Activated T-helper 1 cell treated with anti-CD3 and anti-CD28 coated beads, Interleukin-12 subunit alpha, Interleukin-12 subunit beta, Interleukin-2, Interleukin-4 antibody, amounts not matched to agents 30 ng/mL and 10 ng/mL and 1 ng/mL, durations not matched to agents 14 hours and 24 hours and 36 hours (primary cell): ENCODE results near the gene SEC14L5. TPM values are rescaled to one million over a fixed set of nuclear protein-coding genes. Genes with fewer than 3 reads are reported as not detected.

Experiments used
- DNase-seq: peaks from one replicate; pipeline ENCODE4 v3.0.0; 2021; ENCODE audit warnings: low spot score
- H3K27ac Mint-ChIP-seq: one replicate; pipeline ENCODE4 v1.8.0; 2021; ENCODE audit warnings: mild to moderate bottlenecking, mixed read lengths
- H3K27me3 Mint-ChIP-seq: one replicate; pipeline ENCODE4 v1.8.0; 2022; ENCODE audit warnings: mild to moderate bottlenecking, moderate library complexity, mixed read lengths; ENCODE audit not compliant: insufficient read depth
- H3K36me3 Mint-ChIP-seq: one replicate; pipeline ENCODE4 v1.8.0; 2021; ENCODE audit warnings: low read depth, mixed read lengths
- H3K4me1 Mint-ChIP-seq: one replicate; pipeline ENCODE4 v1.8.0; 2021; ENCODE audit warnings: low read depth, mixed read lengths
- H3K4me3 Mint-ChIP-seq: one replicate; pipeline ENCODE4 v1.8.0; 2021; ENCODE audit warnings: mild to moderate bottlenecking, moderate library complexity, mixed read lengths
- H3K9me3 Mint-ChIP-seq: one replicate; pipeline ENCODE4 v1.8.0; 2021; ENCODE audit warnings: mixed read lengths
- intact Hi-C: fragments of 100-400 bp; cut with micrococcal nuclease; formaldehyde crosslinking; loops from one replicate; pipeline ENCODE4 v1.15.1; 2024
- total RNA-seq: library from RNA; stranded (reverse); gene quantifications from 2 replicates; pipeline ENCODE4 v1.2.3, GENCODE V29; 2022

Gene SEC14L5
- total RNA-seq, 1 donor from 2014 or later: not detected

GRCh38 chr16:5005916-5006315 lies 47.8 kb downstream of the SEC14L5 start:
- Mint-ChIP-seq H3K27ac (no peak overlapping the region), H3K9me3 (no peaks in the 10 kb centered on the region), H3K4me3 (no peak overlapping the region), H3K4me1 (no peaks in the 10 kb centered on the region), H3K27me3 (no peaks in the 10 kb centered on the region), H3K36me3 (no peaks in the 10 kb centered on the region)
- DNase-seq: no peak
- intact Hi-C loops: no loop called here

DNA sequence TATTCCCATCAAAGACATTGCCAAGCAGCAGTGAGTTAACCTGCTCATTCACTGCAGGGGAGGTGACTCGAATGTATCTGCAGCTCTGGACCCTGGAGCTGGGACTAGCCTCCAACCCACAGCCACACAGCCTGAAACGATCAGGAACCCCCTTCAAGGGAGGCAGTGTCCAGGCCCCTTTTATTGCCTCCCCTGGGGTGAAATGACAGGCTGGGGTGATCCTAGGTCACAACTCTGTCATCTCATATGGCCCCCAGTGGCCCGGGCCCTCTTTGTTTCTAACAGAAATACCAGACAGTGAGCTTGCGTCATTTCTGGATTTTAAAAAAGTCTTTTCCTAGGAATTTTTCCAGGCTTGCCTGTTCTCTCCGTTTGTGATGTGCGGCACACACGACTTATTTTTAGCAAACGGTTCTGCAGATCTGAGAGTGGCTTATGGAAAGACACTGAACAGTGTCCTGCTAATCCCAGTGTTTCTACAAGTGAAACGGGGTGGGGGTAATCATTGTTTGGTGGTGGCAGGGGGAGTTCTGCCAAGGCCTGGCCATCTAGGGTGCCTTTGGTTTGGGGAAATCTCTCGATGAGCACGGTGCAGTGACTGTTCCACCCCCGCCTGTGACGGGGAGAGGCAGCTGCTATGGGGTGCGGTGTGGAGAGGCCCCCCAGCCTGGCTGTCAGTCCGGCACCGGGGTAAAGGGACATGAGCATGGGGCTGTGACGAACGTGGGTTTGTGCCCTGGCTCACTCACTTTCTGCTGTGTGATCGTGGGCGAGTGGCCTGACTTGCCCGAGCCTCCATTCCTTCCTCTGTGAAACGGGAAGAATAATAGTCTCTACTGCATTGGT lies 48.4 kb downstream of the SEC14L5 start:
- H3K4me1 Mint-ChIP-seq: no peaks in the 10 kb centered on the region
- intact Hi-C loops: no loop called here
- H3K4me3 Mint-ChIP-seq: no peak overlapping the region
- H3K36me3 Mint-ChIP-seq: no peaks in the 10 kb centered on the region
- no peak for DNase-seq
- H3K27ac Mint-ChIP-seq: no peak overlapping the region
- no peaks in the 10 kb centered on the region for H3K9me3 Mint-ChIP-seq
- H3K27me3 Mint-ChIP-seq: no peaks in the 10 kb centered on the region

GRCh38 chr16:5007256-5007655 lies 49.1 kb downstream of the SEC14L5 start:
- no peak overlapping the region for H3K27ac Mint-ChIP-seq
- no peaks in the 10 kb centered on the region for H3K36me3 Mint-ChIP-seq
- no peak for DNase-seq
- H3K4me1 Mint-ChIP-seq: no peaks in the 10 kb centered on the region
- H3K9me3 Mint-ChIP-seq: no peaks in the 10 kb centered on the region
- no peaks in the 10 kb centered on the region for H3K27me3 Mint-ChIP-seq
- intact Hi-C loops: no loop called here
- H3K4me3 Mint-ChIP-seq: no peak overlapping the region

DNA sequence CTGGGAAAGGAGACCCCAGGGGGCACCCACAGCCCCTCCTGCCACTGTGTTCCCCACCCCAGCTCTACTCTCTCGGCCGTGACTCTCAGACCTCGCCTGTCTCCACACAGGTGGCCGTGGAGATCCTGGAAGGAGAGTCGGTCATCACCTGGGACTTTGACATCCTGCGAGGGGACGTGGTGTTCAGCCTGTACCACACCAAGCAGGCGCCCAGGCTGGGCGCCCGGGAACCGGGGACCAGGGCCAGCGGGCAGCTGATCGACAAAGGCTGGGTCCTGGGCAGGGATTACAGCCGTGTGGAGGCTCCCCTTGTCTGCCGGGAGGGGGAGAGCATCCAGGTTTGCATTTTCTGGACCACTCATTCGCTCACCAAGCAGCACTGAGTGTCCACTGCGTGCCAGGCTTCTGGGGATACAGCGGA lies 50.2 kb downstream of the SEC14L5 start:
- Mint-ChIP-seq H3K27me3 (no peaks in the 10 kb centered on the region), H3K36me3 (no peaks in the 10 kb centered on the region), H3K4me1 (no peaks in the 10 kb centered on the region), H3K4me3 (no peak overlapping the region), H3K9me3 (no peaks in the 10 kb centered on the region), H3K27ac (no peak overlapping the region)
- no peak for DNase-seq
- intact Hi-C loops: no loop called here

- Mint-ChIP-seq H3K27ac (no peak overlapping the region), H3K27me3 (no peaks in the 10 kb centered on the region), H3K9me3 (no peaks in the 10 kb centered on the region), H3K36me3 (no peaks in the 10 kb centered on the region), H3K4me1 (no peaks in the 10 kb centered on the region), H3K4me3 (no peak overlapping the region)
- DNase-seq: no peak
- intact Hi-C loops: no loop called here
These were observed 52.6 kb downstream of the SEC14L5 start for GRCh38 chr16:5010576-5011329.

DNA sequence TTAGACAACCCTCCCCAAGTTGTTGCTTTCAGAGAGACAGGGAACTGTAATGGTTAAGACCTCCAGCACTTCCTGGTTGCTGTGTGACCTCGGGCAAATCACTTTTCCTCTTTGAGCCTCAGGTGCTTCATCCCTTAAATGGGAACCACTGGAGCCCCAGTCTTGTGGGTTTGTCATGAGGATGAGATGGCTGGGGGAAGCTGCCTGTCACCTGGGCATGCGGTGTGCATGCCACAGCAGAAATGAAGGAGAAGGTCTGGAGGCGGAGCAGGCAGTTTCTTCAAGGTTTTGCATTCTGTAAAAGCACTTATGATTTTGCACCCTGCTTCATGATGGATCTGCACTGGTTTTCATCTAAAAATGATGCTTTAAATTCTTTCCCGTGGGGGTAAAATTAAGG lies 53.5 kb downstream of the SEC14L5 start:
- Mint-ChIP-seq H3K4me3 (no peak overlapping the region), H3K9me3 (no peaks in the 10 kb centered on the region), H3K4me1 (no peaks in the 10 kb centered on the region), H3K36me3 (no peaks in the 10 kb centered on the region), H3K27me3 (no peaks in the 10 kb centered on the region), H3K27ac (no peak overlapping the region)
- intact Hi-C loops: no loop called here
- no peak for DNase-seq

DNA sequence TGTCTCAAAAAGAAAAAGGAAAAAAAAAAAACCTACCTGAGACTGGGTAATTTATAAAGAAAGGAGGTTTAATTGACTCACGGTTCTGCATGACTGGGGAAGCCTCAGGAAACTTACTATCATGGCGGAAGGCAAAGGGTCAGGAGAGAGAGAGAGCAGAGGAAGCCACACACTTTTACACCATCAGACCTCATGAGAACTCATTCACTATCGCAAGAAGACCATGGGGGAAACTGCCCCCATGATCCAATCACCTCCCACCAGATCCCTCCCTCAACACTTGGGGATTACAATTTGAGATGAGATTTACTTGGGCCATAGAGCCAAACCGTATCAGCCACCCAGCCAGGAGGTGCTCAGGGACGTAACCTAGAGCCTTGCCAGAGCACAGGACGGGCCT lies 54.8 kb downstream of the SEC14L5 start:
- Mint-ChIP-seq H3K36me3 (no peaks in the 10 kb centered on the region), H3K4me3 (no peak overlapping the region), H3K9me3 (no peaks in the 10 kb centered on the region), H3K27ac (no peak overlapping the region), H3K27me3 (no peaks in the 10 kb centered on the region), H3K4me1 (no peaks in the 10 kb centered on the region)
- intact Hi-C loops: no loop called here
- DNase-seq: no peak

DNA sequence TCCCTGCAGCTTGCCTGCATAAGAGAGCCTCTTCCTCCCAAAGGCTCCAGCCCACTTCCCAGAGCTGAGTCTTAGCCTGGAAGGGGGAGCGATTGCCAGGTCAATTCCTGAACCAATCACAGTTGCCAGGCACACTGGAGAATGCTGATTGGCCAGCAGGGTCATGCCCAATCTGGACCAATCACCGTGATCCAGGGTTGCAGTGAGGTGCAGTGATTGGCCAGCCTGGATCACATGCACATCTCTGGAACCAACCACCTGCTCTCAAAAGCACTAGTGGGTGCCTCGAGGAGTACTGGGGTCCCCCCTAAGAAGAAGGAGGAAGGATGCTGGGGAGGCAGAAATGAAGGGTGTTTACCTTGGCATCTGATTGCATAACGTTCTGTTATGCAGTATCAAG lies 57.2 kb downstream of the SEC14L5 start:
- Mint-ChIP-seq H3K4me1 (no peaks in the 10 kb centered on the region), H3K27me3 (no peaks in the 10 kb centered on the region), H3K27ac (no peak overlapping the region), H3K9me3 (no peaks in the 10 kb centered on the region), H3K4me3 (no peak overlapping the region), H3K36me3 (no peaks in the 10 kb centered on the region)
- intact Hi-C loops: no loop called here
- no peak for DNase-seq

- no peak overlapping the region for H3K4me3 Mint-ChIP-seq
- H3K9me3 Mint-ChIP-seq: no peaks in the 10 kb centered on the region
- intact Hi-C loops: no loop called here
- no peaks in the 10 kb centered on the region for H3K36me3 Mint-ChIP-seq
- H3K4me1 Mint-ChIP-seq: no peaks in the 10 kb centered on the region
- H3K27me3 Mint-ChIP-seq: no peaks in the 10 kb centered on the region
- no peak for DNase-seq
- no peak overlapping the region for H3K27ac Mint-ChIP-seq
These were observed 57.8 kb downstream of the SEC14L5 start for GRCh38 chr16:5015887-5016286.

DNA sequence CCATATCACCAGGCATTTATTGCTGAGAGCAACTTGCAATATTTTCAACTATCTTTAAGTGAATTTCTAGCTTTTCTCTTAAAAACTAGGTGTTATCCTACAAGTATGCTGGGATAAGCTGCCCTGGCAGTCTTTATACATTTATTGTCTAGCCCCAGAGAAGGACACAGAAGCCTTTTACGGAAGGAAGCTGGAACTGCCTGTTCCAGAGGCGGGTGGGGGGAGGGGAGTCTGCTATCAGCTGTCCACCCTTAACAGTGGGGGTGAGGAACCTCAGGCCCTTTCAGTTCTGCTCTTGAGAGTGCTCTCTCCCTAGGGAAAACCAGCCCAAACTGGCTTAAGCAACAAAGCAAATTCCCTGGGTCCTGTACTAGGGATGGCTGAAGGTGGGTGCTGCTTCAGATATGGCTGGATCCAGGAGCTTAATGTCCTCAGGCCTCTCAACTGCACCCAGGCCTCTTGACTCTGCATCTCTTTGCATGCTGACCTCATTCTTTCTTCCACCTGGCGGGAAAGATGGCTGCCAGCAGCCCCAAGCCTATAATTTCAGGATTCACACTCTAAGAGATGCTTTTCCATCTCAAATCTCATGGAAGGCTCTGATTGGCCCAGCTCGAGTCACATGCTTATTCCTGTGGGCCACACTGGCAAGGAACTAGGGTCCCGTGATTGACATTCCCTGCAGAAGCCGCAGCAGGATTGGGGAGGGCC lies 59.0 kb downstream of the SEC14L5 start:
- Mint-ChIP-seq H3K4me3 (no peak overlapping the region), H3K27ac (no peak overlapping the region), H3K9me3 (no peaks in the 10 kb centered on the region), H3K4me1 (no peaks in the 10 kb centered on the region), H3K36me3 (no peaks in the 10 kb centered on the region), H3K27me3 (no peaks in the 10 kb centered on the region)
- DNase-seq: no peak
- intact Hi-C loops: no loop called here

GRCh38 chr16:5017678-5017969 lies 59.5 kb downstream of the SEC14L5 start:
- Mint-ChIP-seq H3K27ac (no peak overlapping the region), H3K36me3 (no peaks in the 10 kb centered on the region), H3K4me3 (no peak overlapping the region), H3K27me3 (no peaks in the 10 kb centered on the region), H3K4me1 (no peaks in the 10 kb centered on the region), H3K9me3 (no peaks in the 10 kb centered on the region)
- intact Hi-C loops: no loop called here
- DNase-seq: no peak

DNA sequence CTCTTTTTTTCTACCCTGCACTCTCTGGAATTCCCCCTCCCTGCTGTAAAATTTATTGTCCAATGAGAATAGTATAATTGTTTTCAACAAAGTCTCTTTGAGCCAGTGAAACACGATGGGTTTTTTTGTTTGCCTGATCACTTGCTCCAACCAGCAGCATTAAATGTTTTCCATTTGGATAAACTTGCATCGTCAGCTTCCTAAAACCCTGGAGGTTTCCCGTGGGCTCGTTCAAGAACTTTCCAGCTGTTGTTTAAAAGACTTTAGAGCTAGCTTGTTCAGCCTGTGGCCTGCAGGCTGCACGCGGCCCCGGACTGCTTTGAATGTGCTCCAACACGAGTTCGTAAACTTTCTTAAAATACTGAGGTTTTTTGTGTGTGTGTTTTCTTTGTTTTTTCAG lies 60.7 kb downstream of the SEC14L5 start:
- Mint-ChIP-seq H3K9me3 (no peaks in the 10 kb centered on the region), H3K36me3 (no peaks in the 10 kb centered on the region), H3K4me1 (no peaks in the 10 kb centered on the region), H3K4me3 (no peak overlapping the region), H3K27me3 (no peaks in the 10 kb centered on the region), H3K27ac (no peak overlapping the region)
- DNase-seq: no peak
- intact Hi-C loops: no loop called here

GRCh38 chr16:5019775-5020174 lies 61.6 kb downstream of the SEC14L5 start:
- DNase-seq: no peak
- Mint-ChIP-seq H3K4me1 (no peaks in the 10 kb centered on the region), H3K27me3 (no peaks in the 10 kb centered on the region), H3K4me3 (no peak overlapping the region), H3K36me3 (no peaks in the 10 kb centered on the region), H3K9me3 (no peaks in the 10 kb centered on the region), H3K27ac (no peak overlapping the region)
- intact Hi-C loops: no loop called here
